ENCODE measurements around the gene RGS4. TPM values are rescaled to one million over a fixed set of nuclear protein-coding genes. Genes with fewer than 3 reads are reported as not detected.

Gene RGS4
- total and polyA plus RNA-seq, 2 of the 13 experiments (the other 11 are each of a cell fraction or from before 2014, with no cell fraction given), result not detected

DNA sequence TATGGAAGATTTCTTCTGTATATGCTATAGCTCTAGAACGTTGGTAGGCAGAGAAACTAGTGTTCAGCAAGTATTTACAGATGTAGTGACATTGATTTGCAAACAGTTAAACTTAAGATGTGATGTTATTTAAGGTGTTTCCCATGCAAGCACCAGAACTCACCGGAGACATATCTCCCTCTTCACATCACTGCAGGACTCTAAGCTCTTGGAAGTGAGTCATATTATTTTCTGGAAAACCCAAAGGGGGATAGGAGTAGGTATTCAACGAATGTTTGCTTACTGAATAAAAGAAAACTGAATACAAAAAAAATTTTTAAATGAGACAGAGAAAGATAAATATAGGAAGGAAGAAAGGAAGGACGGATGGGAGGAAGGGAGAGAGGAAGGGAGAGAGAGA lies 25.0 kb downstream of the RGS4 start (continued):
- TF ChIP-seq IKZF4 (CRISPR knock-in tag; IDR thresholded peaks at IDR 0.05; ENCODE audit: borderline replicate concordance, low read depth, not compliant biosample characterization) (no peak), HIVEP1 (CRISPR knock-in tag; IDR thresholded peaks at IDR 0.05) (no peak), TOPORS (CRISPR knock-in tag; IDR thresholded peaks at IDR 0.05) (no peak), KAT7 (CRISPR knock-in tag; IDR thresholded peaks at IDR 0.05; ENCODE audit: borderline replicate concordance) (no peak), EZH2 (conservative IDR thresholded peaks at IDR 0.05; ENCODE audit: low read depth, low read length) (no peak)
- TF ChIP-seq, protein P1, sequence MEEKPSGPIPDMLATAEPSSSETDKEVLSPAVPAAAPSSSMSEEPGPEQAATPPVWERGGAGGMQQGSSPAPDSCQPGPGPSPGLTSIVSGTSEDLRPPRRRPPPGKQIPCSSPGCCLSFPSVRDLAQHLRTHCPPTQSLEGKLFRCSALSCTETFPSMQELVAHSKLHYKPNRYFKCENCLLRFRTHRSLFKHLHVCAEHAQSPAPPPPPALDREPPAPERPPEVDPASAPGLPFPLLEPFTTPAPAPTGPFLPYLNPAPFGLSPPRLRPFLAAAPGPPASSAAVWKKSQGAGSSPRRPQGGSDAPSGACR (CRISPR knock-in tag; IDR thresholded peaks at IDR 0.05), result no peak

DNA sequence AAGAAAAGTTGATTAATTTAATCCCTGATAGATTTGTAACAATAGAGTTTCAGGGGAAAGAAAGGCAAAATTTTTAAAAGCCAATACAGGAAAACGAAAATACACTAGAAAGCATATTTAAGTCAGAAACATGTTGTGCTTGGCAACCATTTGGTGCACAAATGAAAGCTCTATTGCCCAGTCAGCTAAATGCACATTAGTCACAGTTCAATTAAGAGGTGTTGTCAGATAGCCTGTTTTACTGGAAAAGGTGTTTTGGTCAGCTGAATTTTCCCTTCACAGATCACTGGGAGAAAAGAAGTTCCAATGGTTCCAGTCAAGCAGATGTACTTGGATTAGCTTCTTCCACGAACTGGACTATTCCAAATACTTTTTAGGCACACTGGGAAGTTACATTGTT lies 25.4 kb downstream of the RGS4 start:
- Histone ChIP-seq H3K79me2 (ENCODE audit: insufficient read depth, low read length) (no peaks in the 10 kb centered on the region), H3K27me3 (ENCODE audit: control insufficient read depth in 1 of 2, insufficient read depth in 2 of 2, low read length in 2 of 2) (no peaks in the 10 kb centered on the region; a peak in 1 of 5 replicates), H4K20me1 (ENCODE audit: insufficient read depth, low read length) (no peaks in the 10 kb centered on the region), H3K36me3 (replicated peaks in 1 of 2; ENCODE audit: control insufficient read depth in 1 of 2, insufficient read depth in 2 of 2, low read length in 2 of 2) (no peaks in the 10 kb centered on the region), H3K4me3 (replicated peaks in 1 of 3; ENCODE audit: insufficient read depth in 1 of 3, low read depth in 2 of 3, low read length in 3 of 3) (no peak overlapping the region), H3K4me1 (ENCODE audit: insufficient read depth, low read length) (no peaks in the 10 kb centered on the region), H2AFZ (ENCODE audit: low read length) (no peak overlapping the region), H3K9me3 (ENCODE audit: low read length) (no peaks in the 10 kb centered on the region), H3K4me2 (ENCODE audit: low read depth, low read length) (no peak overlapping the region), H3K27ac (ENCODE audit: extremely low read length, insufficient read depth, low read length) (no peak overlapping the region), H3K9ac (ENCODE audit: insufficient read depth, low read depth, low read length) (no peak overlapping the region)
- intact Hi-C loops (cut with micrococcal nuclease; ENCODE audit: unreplicated experiment), result no loop called here
- no TSS peak for BruUV-seq (replicated peaks)
- ATAC-seq (no peak), DNase-seq (ENCODE audit: low spot score) (no peak), FAIRE-seq (no peak)
- ChIA-PET POLR2A (no interaction called here), CTCF (ENCODE audit: low intra/inter-chr PET ratio, low total read pairs) (no interaction called here)
- TF ChIP-seq NR2F6 (IDR thresholded peaks at IDR 0.05) (no peak), NR2F6 (CRISPR knock-in tag; IDR thresholded peaks at IDR 0.05) (no peak), POGZ (CRISPR knock-in tag; IDR thresholded peaks at IDR 0.05) (no peak), HDAC6 (IDR thresholded peaks at IDR 0.05; ENCODE audit: low read depth, low read length) (no peak), MAFF (IDR thresholded peaks at IDR 0.05; ENCODE audit: low read depth, low read length) (peak; percentile 52; the same call in 1 of the 2 replicates), NBN (conservative IDR thresholded peaks at IDR 0.05) (no peak), MAFK (conservative IDR thresholded peaks at IDR 0.05 in 1 of 2, IDR thresholded peaks at IDR 0.05 in 1 of 2; ENCODE audit: low read length in 2 of 2) (peak; percentile 25 to 55; a peak in 3 of 4 replicates), MTA1 (CRISPR knock-in tag; IDR thresholded peaks at IDR 0.05; ENCODE audit: borderline replicate concordance) (no peak), ZNF331 (CRISPR knock-in tag; IDR thresholded peaks at IDR 0.05) (no peak)
- TF ChIP-seq, protein P2, sequence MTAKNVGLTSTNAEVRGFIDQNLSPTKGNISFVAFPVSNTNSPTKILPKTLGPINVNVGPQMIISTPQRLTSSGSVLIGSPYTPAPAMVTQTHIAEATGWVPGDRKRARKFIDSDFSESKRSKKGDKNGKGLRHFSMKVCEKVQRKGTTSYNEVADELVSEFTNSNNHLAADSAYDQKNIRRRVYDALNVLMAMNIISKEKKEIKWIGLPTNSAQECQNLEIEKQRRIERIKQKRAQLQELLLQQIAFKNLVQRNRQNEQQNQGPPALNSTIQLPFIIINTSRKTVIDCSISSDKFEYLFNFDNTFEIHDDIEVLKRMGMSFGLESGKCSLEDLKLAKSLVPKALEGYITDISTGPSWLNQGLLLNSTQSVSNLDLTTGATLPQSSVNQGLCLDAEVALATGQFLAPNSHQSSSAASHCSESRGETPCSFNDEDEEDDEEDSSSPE (CRISPR knock-in tag; IDR thresholded peaks at IDR 0.05), result no peak
- WGBS (ENCODE audit: low lambda C conversion rate), result 1% methylated on average over 2 of the region's 2 CpGs
- in situ Hi-C loops (cut with HindIII; ENCODE audit: extremely low pct_ligation_motif_present, low pct_unique_long_range_greater_than_20kb), result no loop called here

Data from HepG2 (cell line).